H7 (cell line): ENCODE data around the gene TRPM2. TPM values are rescaled to one million over a fixed set of nuclear protein-coding genes. Genes with fewer than 3 reads are reported as not detected.

Source experiments
- DNase-seq: peaks from one replicate; pipeline ENCODE4 v3.0.0; 2012
- H3K27me3 ChIP-seq: 2 replicates; pipeline ENCODE4 v1.6.0; 2011; ENCODE audit warnings: mild to moderate bottlenecking, low read length; ENCODE audit not compliant: control insufficient read depth, insufficient read depth
- H3K36me3 ChIP-seq: replicated peaks from 2 replicates; pipeline ENCODE4 v1.5.1; 2011; ENCODE audit warnings: low read length; ENCODE audit not compliant: control insufficient read depth, insufficient read depth
- H3K4me3 ChIP-seq: 2 replicates; pipeline ENCODE4 v1.5.1; 2011; ENCODE audit warnings: low read depth, mild to moderate bottlenecking, control low read depth, low read length, moderate library complexity; ENCODE audit not compliant: insufficient read depth
- total RNA-seq: library from RNA; depleted of rRNA; stranded (reverse); fragments of >200 nt; shearing (Covaris generic); gene quantifications from 2 replicates; pipeline ENCODE4 v1.2.3, GENCODE V29; 2014

The TRPM2 gene
- total RNA-seq, 1 experiment from 2014 or later, result 0.42 TPM

DNA sequence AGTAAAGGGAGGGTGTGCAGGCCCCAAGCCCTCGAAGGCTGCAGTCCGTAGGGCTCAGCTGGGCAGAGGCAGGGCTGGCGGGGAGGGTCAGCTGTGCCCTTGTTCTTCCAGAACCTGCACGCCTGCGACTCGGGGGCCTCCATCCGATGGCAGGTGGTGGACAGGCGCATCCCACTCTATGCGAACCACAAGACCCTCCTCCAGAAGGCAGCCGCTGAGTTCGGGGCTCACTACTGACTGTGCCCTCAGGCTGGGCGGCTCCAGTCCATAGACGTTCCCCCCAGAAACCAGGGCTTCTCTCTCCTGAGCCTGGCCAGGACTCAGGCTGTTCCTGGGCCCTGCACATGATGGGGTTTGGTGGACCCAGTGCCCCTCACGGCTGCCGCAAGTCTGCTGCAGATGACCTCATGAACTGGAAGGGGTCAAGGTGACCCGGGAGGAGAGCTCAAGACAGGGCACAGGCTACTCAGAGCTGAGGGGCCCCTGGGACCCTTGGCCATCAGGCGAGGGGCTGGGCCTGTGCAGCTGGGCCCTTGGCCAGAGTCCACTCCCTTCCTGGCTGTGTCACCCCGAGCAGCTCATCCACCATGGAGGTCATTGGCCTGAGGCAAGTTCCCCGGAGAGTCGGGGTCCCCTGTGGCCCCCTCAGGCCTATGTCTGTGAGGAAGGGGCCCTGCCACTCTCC is 88.3 kb downstream of the TRPM2 start:
- no peaks in the 10 kb centered on the region for H3K36me3 ChIP-seq
- DNase-seq, result peak; percentile 41
- H3K27me3 ChIP-seq, result no peaks in the 10 kb centered on the region
- H3K4me3 ChIP-seq, result no peak overlapping the region

- no peaks in the 10 kb centered on the region for H3K36me3 ChIP-seq
- no peak for DNase-seq
- H3K27me3 ChIP-seq, result no peaks in the 10 kb centered on the region
- no peak overlapping the region for H3K4me3 ChIP-seq
Measured at GRCh38 chr21:44442266-44443125, 89.1 kb downstream of the TRPM2 start.

GRCh38 chr21:44443291-44443890 is 90.0 kb downstream of the TRPM2 start:
- no peaks in the 10 kb centered on the region for H3K27me3 ChIP-seq
- no peak for DNase-seq
- H3K36me3 ChIP-seq, result no peaks in the 10 kb centered on the region
- no peak overlapping the region for H3K4me3 ChIP-seq

GRCh38 chr21:44443891-44444285 is 90.5 kb downstream of the TRPM2 start:
- Histone ChIP-seq H3K4me3 (no peak overlapping the region), H3K27me3 (no peaks in the 10 kb centered on the region), H3K36me3 (no peaks in the 10 kb centered on the region)
- DNase-seq, result peak; percentile 67

- H3K27me3 ChIP-seq, result no peaks in the 10 kb centered on the region
- no peaks in the 10 kb centered on the region for H3K36me3 ChIP-seq
- peak; percentile 95 for DNase-seq
- H3K4me3 ChIP-seq, result no peak overlapping the region
Measured at GRCh38 chr21:44444286-44444931, 91.0 kb downstream of the TRPM2 start.

DNA sequence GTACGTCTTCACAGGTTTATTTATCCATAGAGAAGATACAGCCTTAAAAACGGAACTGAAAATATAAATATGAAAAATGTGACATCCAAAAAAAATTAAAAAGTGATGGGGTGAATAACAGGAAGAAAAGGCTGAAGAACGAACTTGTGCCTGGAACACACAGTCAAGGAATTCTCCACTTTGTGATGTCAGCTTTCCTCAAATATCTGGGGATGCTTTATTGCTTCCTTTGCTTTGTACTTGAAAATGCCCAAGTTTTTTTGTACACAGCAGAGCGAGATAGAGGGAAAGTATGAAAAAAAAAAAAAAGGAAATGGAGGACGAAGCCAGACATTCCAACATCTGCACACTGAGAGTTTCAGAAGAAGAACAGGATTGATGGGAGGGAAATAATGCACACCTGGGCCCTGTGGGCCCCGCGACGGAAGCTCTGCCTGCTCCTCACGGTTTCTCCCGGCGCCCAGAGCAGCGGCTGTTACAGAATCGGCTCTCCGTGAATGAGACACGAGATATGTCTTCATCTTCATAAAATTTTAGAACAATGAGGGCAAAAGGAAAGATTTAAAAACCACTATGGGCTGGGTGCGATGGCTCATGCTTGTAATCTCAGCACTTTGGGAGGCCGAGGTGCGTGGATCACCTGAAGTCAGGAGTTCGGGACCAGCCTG is 91.9 kb downstream of the TRPM2 start:
- H3K36me3 ChIP-seq, result no peaks in the 10 kb centered on the region
- H3K4me3 ChIP-seq, result no peak overlapping the region
- no peak for DNase-seq
- H3K27me3 ChIP-seq, result no peaks in the 10 kb centered on the region

- no peaks in the 10 kb centered on the region for H3K27me3 ChIP-seq
- H3K4me3 ChIP-seq, result no peak overlapping the region
- no peak for DNase-seq
- H3K36me3 ChIP-seq, result no peaks in the 10 kb centered on the region
Measured at GRCh38 chr21:44448651-44449131, 95.3 kb downstream of the TRPM2 start.

DNA sequence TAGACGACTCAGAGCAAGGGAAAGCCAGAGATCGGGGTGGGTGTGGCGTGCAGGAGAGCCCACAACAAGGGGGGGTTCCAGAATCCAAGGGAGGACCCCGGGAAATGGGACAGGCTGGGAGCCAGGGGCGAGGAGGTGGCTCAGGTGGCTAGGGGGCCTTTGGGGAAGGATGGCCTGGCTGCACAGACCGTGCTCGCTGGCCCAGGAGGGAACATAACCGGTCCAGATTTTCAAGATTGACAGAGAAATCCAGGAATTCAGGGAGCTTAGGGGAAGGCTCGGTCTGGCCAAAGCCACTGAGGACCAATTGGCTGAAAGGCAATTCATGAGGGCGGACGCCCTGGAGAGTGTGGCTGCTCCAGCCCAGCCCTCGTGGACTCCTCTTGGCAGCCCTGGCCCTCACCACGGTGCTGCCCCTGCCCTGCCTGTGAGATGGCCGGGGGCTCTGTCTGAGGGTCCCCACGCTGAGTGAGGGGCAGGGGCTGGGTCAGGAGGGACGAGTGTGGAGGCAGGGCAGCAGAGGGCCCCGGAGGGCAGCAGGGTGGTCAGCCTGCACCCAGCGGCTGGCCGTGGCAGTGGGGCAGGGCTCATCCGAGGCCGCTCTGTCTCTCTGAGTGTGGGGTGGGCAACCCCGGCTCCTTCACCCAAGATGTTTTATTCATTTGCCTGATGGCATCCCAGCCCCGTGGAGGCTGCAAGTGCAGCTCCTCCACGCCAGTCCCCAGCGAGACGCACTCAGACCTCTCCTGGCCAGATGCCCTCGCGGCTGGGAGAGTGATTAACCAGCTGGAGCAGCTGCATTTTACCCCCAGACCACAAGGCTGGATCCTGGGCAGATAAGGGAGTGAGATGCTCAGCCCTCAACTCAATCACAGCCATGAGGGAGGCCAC is 96.3 kb downstream of the TRPM2 start:
- DNase-seq, result peak; percentile 56
- Histone ChIP-seq H3K36me3 (no peaks in the 10 kb centered on the region), H3K27me3 (peaks cover 2% of the 10 kb centered on the region; the same call in 1 of the 2 replicates), H3K4me3 (no peak overlapping the region)

- Histone ChIP-seq H3K4me3 (no peak overlapping the region), H3K27me3 (peaks cover 2% of the 10 kb centered on the region; the same call in 1 of the 2 replicates), H3K36me3 (no peaks in the 10 kb centered on the region)
- DNase-seq, result no peak
Measured at GRCh38 chr21:44450402-44450801, 97.0 kb downstream of the TRPM2 start.

DNA sequence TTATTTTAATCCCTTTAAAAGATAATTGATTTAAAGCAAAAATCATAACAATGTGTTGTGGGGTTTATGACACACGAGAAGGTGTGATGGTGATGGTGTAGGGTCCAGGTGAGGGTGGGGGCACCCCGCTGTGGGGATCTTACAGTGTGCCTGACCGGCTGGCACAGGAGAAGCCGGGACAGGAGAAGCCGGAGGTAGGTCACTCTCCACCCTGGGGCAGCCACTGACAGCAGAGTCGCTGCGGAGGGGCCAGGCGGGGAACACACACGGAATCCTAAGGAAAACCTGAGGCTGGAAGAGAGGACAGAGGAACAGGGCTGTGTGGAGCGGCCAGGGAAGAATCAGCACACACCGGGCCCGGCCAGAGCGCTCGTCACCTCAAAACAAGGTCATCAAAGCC is 97.6 kb downstream of the TRPM2 start:
- no peak for DNase-seq
- Histone ChIP-seq H3K4me3 (no peak overlapping the region), H3K27me3 (peaks cover 2% of the 10 kb centered on the region; the same call in 1 of the 2 replicates), H3K36me3 (no peaks in the 10 kb centered on the region)

- Histone ChIP-seq H3K27me3 (peaks cover 2% of the 10 kb centered on the region; the same call in 1 of the 2 replicates), H3K4me3 (no peak overlapping the region), H3K36me3 (no peaks in the 10 kb centered on the region)
- DNase-seq, result no peak
Measured at GRCh38 chr21:44453120-44453519, 99.7 kb downstream of the TRPM2 start.

- Histone ChIP-seq H3K36me3 (no peaks in the 10 kb centered on the region), H3K4me3 (no peak overlapping the region), H3K27me3 (peaks cover 2% of the 10 kb centered on the region; the same call in 1 of the 2 replicates)
- DNase-seq, result no peak
Measured at GRCh38 chr21:44454058-44454457, 100.6 kb downstream of the TRPM2 start.
